ENCODE results near the gene SYNGAP1.

SYNGAP1 gene

GRCh38 chr6:33417903-33418689 lies 1.8 kb upstream of the SYNGAP1 start, which contains the start of gene CUTA:
TSS of gene CUTA (minus strand) at chr6:33418107. CDS start at chr6:33418000, 107 bp downstream.
- peak; percentile 99 for DNase-seq (ENCODE audit: extremely low read depth, low read depth)
- peak; percentile 38 for TF ChIP-seq CTCF (IDR thresholded peaks at IDR 0.05; ENCODE audit: low read depth, low read length, missing control alignments)
- peak within 1 kb of the TSS; percentile 97 for H3K4me3 ChIP-seq (replicated peaks; ENCODE audit: low read depth, low read length)

DNA sequence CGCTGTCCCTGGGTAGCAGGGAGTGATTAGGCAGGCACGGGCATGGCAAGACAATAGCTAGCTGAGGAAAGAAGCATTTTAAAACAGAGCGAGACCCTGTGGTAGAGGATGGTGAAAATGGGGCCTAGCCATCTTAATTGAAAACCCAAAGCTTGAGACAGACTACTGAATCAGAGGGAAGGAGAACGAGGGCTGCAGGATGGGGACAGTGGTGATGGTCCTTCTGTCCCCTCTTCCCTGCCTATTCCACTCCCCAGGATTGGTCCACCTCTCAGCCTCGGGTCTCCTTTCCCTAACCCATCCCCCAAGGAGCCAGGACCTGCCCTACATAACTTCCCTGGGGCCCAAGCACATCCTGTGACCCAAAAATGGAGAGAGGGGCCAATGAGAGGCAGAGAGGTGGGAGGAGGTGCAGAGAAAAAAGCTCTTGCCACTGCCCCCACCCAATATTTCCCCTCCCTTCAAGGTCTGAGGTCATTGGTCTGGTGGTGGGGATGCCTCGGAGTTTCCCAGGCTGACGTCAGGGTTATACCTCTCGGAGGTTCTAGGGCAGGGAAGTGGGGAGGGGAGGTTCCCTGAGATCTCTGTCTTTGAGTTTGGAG lies 1.1 kb upstream of the SYNGAP1 start:
- H3K4me3 ChIP-seq (replicated peaks; ENCODE audit: low read depth, low read length), result peak overlapping the region; percentile 97
- no peak for TF ChIP-seq CTCF (IDR thresholded peaks at IDR 0.05; ENCODE audit: low read depth, low read length, missing control alignments)
- no peak for DNase-seq (ENCODE audit: extremely low read depth, low read depth)

- no peak for TF ChIP-seq CTCF (IDR thresholded peaks at IDR 0.05; ENCODE audit: low read depth, low read length, missing control alignments)
- H3K4me3 ChIP-seq (replicated peaks; ENCODE audit: low read depth, low read length), result peak overlapping the region; percentile 41
- DNase-seq (ENCODE audit: extremely low read depth, low read depth), result no peak
These were observed 852 bp downstream of the SYNGAP1 start for GRCh38 chr6:33420491-33421343.

DNA sequence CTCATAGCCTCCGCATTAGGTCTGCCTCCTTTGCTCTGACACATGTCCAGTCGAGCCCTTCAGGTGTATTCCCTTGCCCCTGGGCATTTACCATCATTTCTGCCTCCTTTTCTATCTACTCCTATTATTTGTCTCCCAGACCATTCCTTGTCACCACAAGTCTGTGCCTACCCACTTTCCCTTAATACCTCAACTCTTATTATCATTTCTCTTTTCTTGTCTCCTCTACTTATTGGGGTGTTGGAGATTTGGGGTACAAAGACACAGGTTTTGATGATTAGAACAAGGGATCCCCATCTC lies 1.4 kb downstream of the SYNGAP1 start:
- H3K4me3 ChIP-seq (replicated peaks; ENCODE audit: low read depth, low read length), result no peak overlapping the region
- no peak for DNase-seq (ENCODE audit: extremely low read depth, low read depth)
- no peak for TF ChIP-seq CTCF (IDR thresholded peaks at IDR 0.05; ENCODE audit: low read depth, low read length, missing control alignments)

DNA sequence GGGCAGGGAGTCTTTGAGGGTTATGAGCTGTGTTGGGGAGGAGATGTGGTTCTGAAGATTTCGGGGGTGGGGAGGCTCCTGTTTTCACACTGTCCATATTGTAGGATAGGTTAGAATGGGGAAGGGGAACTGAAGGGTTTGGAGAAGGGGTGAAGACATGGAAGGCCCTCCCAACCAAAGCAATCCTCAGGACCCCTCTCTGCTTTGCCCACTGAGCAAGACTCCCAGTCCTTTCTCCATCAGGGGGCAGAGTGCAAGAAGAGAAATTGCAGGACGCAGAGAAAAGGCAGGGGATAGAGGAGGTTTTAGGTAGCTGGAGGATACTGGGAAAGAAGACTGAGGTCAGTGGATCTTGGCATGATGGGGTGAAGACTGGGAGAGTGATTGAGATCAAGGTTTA lies 3.9 kb downstream of the SYNGAP1 start:
- no peak for DNase-seq (ENCODE audit: extremely low read depth, low read depth)
- TF ChIP-seq CTCF (IDR thresholded peaks at IDR 0.05; ENCODE audit: low read depth, low read length, missing control alignments), result no peak
- H3K4me3 ChIP-seq (replicated peaks; ENCODE audit: low read depth, low read length), result no peak overlapping the region

GRCh38 chr6:33424855-33425667 lies 5.2 kb downstream of the SYNGAP1 start:
- no peak for TF ChIP-seq CTCF (IDR thresholded peaks at IDR 0.05; ENCODE audit: low read depth, low read length, missing control alignments)
- peak overlapping the region; percentile 55 for H3K4me3 ChIP-seq (replicated peaks; ENCODE audit: low read depth, low read length)
- no peak for DNase-seq (ENCODE audit: extremely low read depth, low read depth)

All from HFF-Myc (cell line).